GM19324 (cell line): ENCODE results near the gene RHOXF2.
"Not testable (repeated sequence)": the region's sequence is repeated elsewhere in the genome, so short reads cannot be mapped to it uniquely, and the experiment has no call there.

Experiments
- ATAC-seq: cut with Tn5 transposase; IDR thresholded peaks from one replicate; pipeline ENCODE4 v1.9.1; 2021; ENCODE audit warnings: mild to moderate bottlenecking, moderate library complexity; ENCODE audit not compliant: unreplicated experiment, low FRiP score

Gene RHOXF2

GRCh38 chrX:120158313-120158712 lies at the start of gene RHOXF2:
RHOXF2 (plus strand) TSS chrX:120158613; CDS start chrX:120158751, 138 bp downstream.
- not testable (repeated sequence) for ATAC-seq

GRCh38 chrX:120109378-120109777 lies 49.0 kb upstream of the RHOXF2 start:
- no peak for ATAC-seq

GRCh38 chrX:120111611-120112010 lies 46.8 kb upstream of the RHOXF2 start:
- no peak for ATAC-seq

GRCh38 chrX:120115438-120115963 lies 42.9 kb upstream of the RHOXF2 start, which contains the start of gene RHOXF1:
RHOXF1 (minus strand) TSS chrX:120115913; CDS start chrX:120115862, 51 bp downstream.
- no peak for ATAC-seq

- ATAC-seq: no peak
Measured at GRCh38 chrX:120120223-120120622, 38.2 kb upstream of the RHOXF2 start.

- no peak for ATAC-seq
Measured at GRCh38 chrX:120125444-120125843, 33.0 kb upstream of the RHOXF2 start.

GRCh38 chrX:120128306-120128846 lies 30.0 kb upstream of the RHOXF2 start:
- ATAC-seq: not testable (repeated sequence)

GRCh38 chrX:120136128-120136527 lies 22.3 kb upstream of the RHOXF2 start:
- no peak for ATAC-seq

GRCh38 chrX:120136840-120137239 lies 21.6 kb upstream of the RHOXF2 start:
- ATAC-seq: no peak

GRCh38 chrX:120137439-120137838 lies 21.0 kb upstream of the RHOXF2 start:
- ATAC-seq: no peak

GRCh38 chrX:120140293-120140981 lies 18.0 kb upstream of the RHOXF2 start:
- no peak for ATAC-seq

- no peak for ATAC-seq
Measured at GRCh38 chrX:120144178-120144844, 14.1 kb upstream of the RHOXF2 start.

GRCh38 chrX:120145295-120145925 lies 13.0 kb upstream of the RHOXF2 start:
- ATAC-seq: no peak

GRCh38 chrX:120146323-120146722 lies 12.1 kb upstream of the RHOXF2 start:
- ATAC-seq: not testable (repeated sequence)

GRCh38 chrX:120147537-120147936 lies 10.9 kb upstream of the RHOXF2 start:
- no peak for ATAC-seq

GRCh38 chrX:120150109-120150744 lies 8.2 kb upstream of the RHOXF2 start:
- not testable (repeated sequence) for ATAC-seq

- ATAC-seq: not testable (repeated sequence)
Measured at GRCh38 chrX:120159086-120159485, 673 bp downstream of the RHOXF2 start.

- not testable (repeated sequence) for ATAC-seq
Measured at GRCh38 chrX:120193254-120193653, 34.8 kb downstream of the RHOXF2 start.

- ATAC-seq: peak; percentile 69
Measured at GRCh38 chrX:120193720-120194119, 35.3 kb downstream of the RHOXF2 start.

GRCh38 chrX:120195786-120196185 lies 37.4 kb downstream of the RHOXF2 start:
- not testable (repeated sequence) for ATAC-seq
